ENCODE results near the gene CD5L. TPM values are rescaled to one million over a fixed set of nuclear protein-coding genes. Genes with fewer than 3 reads are reported as not detected.

Gene CD5L
- total and polyA plus RNA-seq, 2 donors (not counting 1 experiment from before 2014, with no cell fraction given), result 0.17 TPM; not detected in 1

GRCh38 chr1:157784801-157785200 is 56.8 kb downstream of the CD5L start:
- Histone ChIP-seq H3K4me3 (ENCODE audit: control extremely low read depth in 1 of 5, extremely low read depth in 1 of 5, insufficient read depth in 1 of 5, low read depth in 2 of 5, low read length in 4 of 5) (no peak overlapping the region), H3K79me2 (ENCODE audit: control insufficient read depth, insufficient read depth, low read length) (peaks cover 61% of the 10 kb centered on the region), H3K36me3 (replicated peaks in 1 of 2; ENCODE audit: control extremely low read depth in 1 of 2, control insufficient read depth in 1 of 2, extremely low read depth in 1 of 2, insufficient read depth in 2 of 2, low read length in 1 of 2) (peaks cover 5 to 8% of the 10 kb centered on the region in 2 experiments), H2AFZ (ENCODE audit: insufficient read depth, low read depth, low read length, poor library complexity, severe bottlenecking) (no peak overlapping the region), H3K4me2 (replicated peaks; ENCODE audit: low read depth, low read length, poor library complexity, severe bottlenecking) (peak overlapping the region; percentile 31), H3K27me3 (replicated peaks in 1 of 4; ENCODE audit: control extremely low read depth in 1 of 4, control insufficient read depth in 3 of 4, insufficient read depth in 4 of 4, low read length in 3 of 4) (no peaks in the 10 kb centered on the region), H3K9ac (ENCODE audit: low read length) (no peak overlapping the region), H4K20me1 (ENCODE audit: control insufficient read depth, insufficient read depth, low read length, poor library complexity, severe bottlenecking) (peaks cover 7% of the 10 kb centered on the region), H3K27ac (ENCODE audit: low read length in 2 of 2) (peak overlapping the region in 1 of 2 donors; percentile 55), H3K9me3 (ENCODE audit: control extremely low read depth in 1 of 3, control insufficient read depth in 2 of 3, insufficient read depth in 1 of 3, low read length in 2 of 3) (no peaks in the 10 kb centered on the region), H3K4me1 (ENCODE audit: control insufficient read depth in 2 of 2, insufficient read depth in 2 of 2, low read length in 2 of 2) (peaks cover 62 to 87% of the 10 kb centered on the region in 2 donors)
- ATAC-seq (ENCODE audit: low read depth) (peak; percentile 10), DNase-seq (no peak)
- WGBS (ENCODE audit: insufficient coverage), result 79% methylated on average over 1 of the region's 3 CpGs
- ChIA-PET CTCF (interaction anchor here (1.0 to 3.2 kb wide), 9 partner anchors 10 to 204 kb away, joined by 4 to 21 read pairs (median 7); no protein-coding TSS in a partner anchor), POLR2A (interaction anchor here (0.5 to 1.5 kb wide), 5 partner anchors 19 to 205 kb away, joined by 3 to 6 read pairs (median 4); no protein-coding TSS in a partner anchor)
- TF ChIP-seq, protein P1, sequence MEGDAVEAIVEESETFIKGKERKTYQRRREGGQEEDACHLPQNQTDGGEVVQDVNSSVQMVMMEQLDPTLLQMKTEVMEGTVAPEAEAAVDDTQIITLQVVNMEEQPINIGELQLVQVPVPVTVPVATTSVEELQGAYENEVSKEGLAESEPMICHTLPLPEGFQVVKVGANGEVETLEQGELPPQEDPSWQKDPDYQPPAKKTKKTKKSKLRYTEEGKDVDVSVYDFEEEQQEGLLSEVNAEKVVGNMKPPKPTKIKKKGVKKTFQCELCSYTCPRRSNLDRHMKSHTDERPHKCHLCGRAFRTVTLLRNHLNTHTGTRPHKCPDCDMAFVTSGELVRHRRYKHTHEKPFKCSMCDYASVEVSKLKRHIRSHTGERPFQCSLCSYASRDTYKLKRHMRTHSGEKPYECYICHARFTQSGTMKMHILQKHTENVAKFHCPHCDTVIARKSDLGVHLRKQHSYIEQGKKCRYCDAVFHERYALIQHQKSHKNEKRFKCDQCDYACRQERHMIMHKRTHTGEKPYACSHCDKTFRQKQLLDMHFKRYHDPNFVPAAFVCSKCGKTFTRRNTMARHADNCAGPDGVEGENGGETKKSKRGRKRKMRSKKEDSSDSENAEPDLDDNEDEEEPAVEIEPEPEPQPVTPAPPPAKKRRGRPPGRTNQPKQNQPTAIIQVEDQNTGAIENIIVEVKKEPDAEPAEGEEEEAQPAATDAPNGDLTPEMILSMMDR (IDR thresholded peaks at IDR 0.05), result no peak
- TF ChIP-seq EZH2 (IDR thresholded peaks at IDR 0.05; ENCODE audit: borderline replicate concordance, insufficient read depth, low read depth, low read length, poor library complexity, severe bottlenecking), result no peak
- Mint-ChIP-seq H3K4me3 (peak overlapping the region; percentile 78), H3K27ac (peak overlapping the region; percentile 81), H3K9me3 (ENCODE audit: insufficient read depth) (no peaks in the 10 kb centered on the region), H3K27me3 (no peaks in the 10 kb centered on the region), H3K4me1 (peaks cover 85% of the 10 kb centered on the region)
- intact Hi-C loops (cut with micrococcal nuclease), result loop anchor here (10.0 kb wide), 1 partner anchor 1280 kb away; no protein-coding TSS in a partner anchor

GRCh38 chr1:157782931-157783330 is 58.7 kb downstream of the CD5L start:
- ChIA-PET POLR2A (interaction anchor here (0.6 to 2.6 kb wide), 3 partner anchors 9 to 23 kb away, joined by 3 to 7 read pairs (median 4); no protein-coding TSS in a partner anchor), CTCF (interaction anchor here (0.7 to 4.2 kb wide), 13 partner anchors 8 to 207 kb away, joined by 3 to 28 read pairs (median 5); partner anchors contain the start of gene FCRL1)
- intact Hi-C loops (cut with micrococcal nuclease), result loop anchor here (1.0 to 10.0 kb wide), 5 partner anchors 9 to 1282 kb away; partner anchors contain the start of gene FCRL1
- peaks cover 84% of the 10 kb centered on the region for H3K4me1 Mint-ChIP-seq
- Histone ChIP-seq H3K4me1 (ENCODE audit: control insufficient read depth in 2 of 2, insufficient read depth in 2 of 2, low read length in 2 of 2) (peaks cover 68 to 89% of the 10 kb centered on the region in 2 donors), H3K36me3 (replicated peaks in 1 of 2; ENCODE audit: control extremely low read depth in 1 of 2, control insufficient read depth in 1 of 2, extremely low read depth in 1 of 2, insufficient read depth in 2 of 2, low read length in 1 of 2) (peaks cover 3 to 7% of the 10 kb centered on the region in 2 experiments), H3K27ac (ENCODE audit: low read length in 2 of 2) (peak overlapping the region; percentile 53 to 65), H3K79me2 (ENCODE audit: control insufficient read depth, insufficient read depth, low read length) (peaks cover 58% of the 10 kb centered on the region), H4K20me1 (ENCODE audit: control insufficient read depth, insufficient read depth, low read length, poor library complexity, severe bottlenecking) (peaks cover 7% of the 10 kb centered on the region), H3K4me3 (ENCODE audit: control extremely low read depth in 1 of 5, extremely low read depth in 1 of 5, insufficient read depth in 1 of 5, low read depth in 2 of 5, low read length in 4 of 5) (peak overlapping the region in 1 of 5 experiments; percentile 3), H3K9ac (ENCODE audit: low read length) (no peak overlapping the region), H2AFZ (ENCODE audit: insufficient read depth, low read depth, low read length, poor library complexity, severe bottlenecking) (no peak overlapping the region), H3K4me2 (replicated peaks; ENCODE audit: low read depth, low read length, poor library complexity, severe bottlenecking) (peak overlapping the region; percentile 57), H3K9me3 (ENCODE audit: control extremely low read depth in 1 of 3, control insufficient read depth in 2 of 3, insufficient read depth in 1 of 3, low read length in 2 of 3) (no peaks in the 10 kb centered on the region), H3K27me3 (replicated peaks in 1 of 4; ENCODE audit: control extremely low read depth in 1 of 4, control insufficient read depth in 3 of 4, insufficient read depth in 4 of 4, low read length in 3 of 4) (no peaks in the 10 kb centered on the region)
- H3K27ac Mint-ChIP-seq, result peak overlapping the region; percentile 77
- H3K4me3 Mint-ChIP-seq, result peak overlapping the region; percentile 61
- 40% methylated on average over 1 of the region's 1 CpG for WGBS (ENCODE audit: insufficient coverage)
- no peaks in the 10 kb centered on the region for H3K9me3 Mint-ChIP-seq (ENCODE audit: insufficient read depth)
- TF ChIP-seq, protein P1 (IDR thresholded peaks at IDR 0.05), result no peak
- no peak for TF ChIP-seq EZH2 (IDR thresholded peaks at IDR 0.05; ENCODE audit: borderline replicate concordance, insufficient read depth, low read depth, low read length, poor library complexity, severe bottlenecking)
- no peak for ATAC-seq (ENCODE audit: low read depth)
- peak; percentile 37 for DNase-seq
- no peaks in the 10 kb centered on the region for H3K27me3 Mint-ChIP-seq

Data from B cell (primary cell).